ENCODE results near the gene TRAF3.

- TF ChIP-seq EZH2 (IDR thresholded peaks at IDR 0.05; ENCODE audit: insufficient read depth, low read length) (no peak), CTCF (IDR thresholded peaks at IDR 0.05; ENCODE audit: insufficient read depth, low read depth, low read length) (no peak)
These were observed 105.1 kb downstream of the TRAF3 start for GRCh38 chr14:102882226-102882906.

Data from astrocyte (in vitro differentiated cells and primary cell).